ENCODE results near the gene HMMR. TPM values are rescaled to one million over a fixed set of nuclear protein-coding genes. Genes with fewer than 3 reads are reported as not detected.
A peak's percentile ranks its signal among the peaks of the same experiment; 100 is the strongest.

HMMR gene
- total RNA-seq, 4 donors from 2014 or later = 2.2 to 7.9 (median 3.7) TPM

GRCh38 chr5:163505368-163506094, 45.1 kb downstream of the HMMR start, which contains the start of gene MAT2B:
TSS of gene MAT2B (plus strand) at chr5:163505619. CDS start at chr5:163505687, 68 bp downstream.
- Histone ChIP-seq H3K36me3 (no peaks in the 10 kb centered on the region), H3K4me3 (peak within 1 kb of the TSS; percentile 85), H3K27me3 (no peaks in the 10 kb centered on the region), H3K4me1 (peaks cover 59% of the 10 kb centered on the region), H3K9me3 (no peaks in the 10 kb centered on the region), H3K27ac (peak within 1 kb of the TSS; percentile 99)
- TF ChIP-seq EP300 (IDR thresholded peaks at IDR 0.05) (no peak), POLR2A (IDR thresholded peaks at IDR 0.05) (peak; percentile 46 to 88), CTCF (IDR thresholded peaks at IDR 0.05) (peak in 1 of 2 donors; percentile 41), POLR2AphosphoS5 (IDR thresholded peaks at IDR 0.05) (peak; percentile 17 to 95 (median 73))
- peak; percentile 97 to 98 for DNase-seq (ENCODE audit: low spot score in 2 of 2)
- under 1% methylated on average over 52 of the region's 64 CpGs for WGBS

- TF ChIP-seq POLR2A (IDR thresholded peaks at IDR 0.05) = no peak
- TF ChIP-seq EP300 (IDR thresholded peaks at IDR 0.05) = no peak
- TF ChIP-seq POLR2AphosphoS5 (IDR thresholded peaks at IDR 0.05) = no peak
- no peak for TF ChIP-seq CTCF (IDR thresholded peaks at IDR 0.05)
- DNase-seq (ENCODE audit: low spot score in 2 of 2) = no peak
- 0% methylated on average over 8 of the region's 9 CpGs for WGBS
- Histone ChIP-seq H3K27me3 (no peaks in the 10 kb centered on the region), H3K4me3 (peak overlapping the region; percentile 85), H3K9me3 (no peaks in the 10 kb centered on the region), H3K36me3 (no peaks in the 10 kb centered on the region), H3K4me1 (peaks cover 63% of the 10 kb centered on the region), H3K27ac (peak overlapping the region; percentile 99)
Measured at GRCh38 chr5:163506095-163506457, 45.6 kb downstream of the HMMR start.

GRCh38 chr5:163506726-163507125, 46.3 kb downstream of the HMMR start:
- DNase-seq (ENCODE audit: low spot score in 2 of 2) = no peak
- H3K9me3 ChIP-seq = no peaks in the 10 kb centered on the region
- H3K27me3 ChIP-seq = no peaks in the 10 kb centered on the region
- peak overlapping the region; percentile 85 for H3K4me3 ChIP-seq
- H3K27ac ChIP-seq = peak overlapping the region; percentile 99
- peaks cover 67% of the 10 kb centered on the region for H3K4me1 ChIP-seq
- TF ChIP-seq POLR2AphosphoS5 (IDR thresholded peaks at IDR 0.05) (no peak), CTCF (IDR thresholded peaks at IDR 0.05) (no peak), POLR2A (IDR thresholded peaks at IDR 0.05) (no peak), EP300 (IDR thresholded peaks at IDR 0.05) (no peak)
- H3K36me3 ChIP-seq = no peaks in the 10 kb centered on the region
- WGBS = 5% methylated on average over 8 of the region's 8 CpGs

GRCh38 chr5:163508753-163509152, 48.3 kb downstream of the HMMR start:
- WGBS = 19% methylated on average over 5 of the region's 5 CpGs
- Histone ChIP-seq H3K27me3 (no peaks in the 10 kb centered on the region), H3K4me1 (peaks cover 66% of the 10 kb centered on the region), H3K9me3 (no peaks in the 10 kb centered on the region), H3K27ac (peak overlapping the region; percentile 69), H3K36me3 (peaks cover 19% of the 10 kb centered on the region), H3K4me3 (peak overlapping the region; percentile 38)
- no peak for DNase-seq (ENCODE audit: low spot score in 2 of 2)
- TF ChIP-seq EP300 (IDR thresholded peaks at IDR 0.05) (no peak), POLR2A (IDR thresholded peaks at IDR 0.05) (no peak), POLR2AphosphoS5 (IDR thresholded peaks at IDR 0.05) (no peak), CTCF (IDR thresholded peaks at IDR 0.05) (no peak)

GRCh38 chr5:163509291-163509951, 49.0 kb downstream of the HMMR start:
- TF ChIP-seq EP300 (IDR thresholded peaks at IDR 0.05) = no peak
- TF ChIP-seq POLR2AphosphoS5 (IDR thresholded peaks at IDR 0.05) = no peak
- TF ChIP-seq CTCF (IDR thresholded peaks at IDR 0.05) = no peak
- TF ChIP-seq POLR2A (IDR thresholded peaks at IDR 0.05) = no peak
- Histone ChIP-seq H3K9me3 (no peaks in the 10 kb centered on the region), H3K27ac (peak overlapping the region; percentile 69), H3K36me3 (peaks cover 26% of the 10 kb centered on the region), H3K27me3 (no peaks in the 10 kb centered on the region), H3K4me3 (peak overlapping the region; percentile 38), H3K4me1 (peaks cover 59% of the 10 kb centered on the region)
- 7% methylated on average over 7 of the region's 7 CpGs for WGBS
- DNase-seq (ENCODE audit: low spot score in 2 of 2) = no peak
